Subcutaneous adipose tissue (tissue), 4 donors: ENCODE measurements around the gene CPA3. TPM values are rescaled to one million over a fixed set of nuclear protein-coding genes. Genes with fewer than 3 reads are reported as not detected.

Source experiments
- total RNA-seq, 4 donors: library from RNA; depleted of rRNA; stranded (reverse); fragments of >200 nt; gene quantifications; one replicate each; pipeline ENCODE4 v1.1.0, GENCODE V29; 2016
- TF ChIP-seq, protein P1 (sequence below): fragments of 450-650 bp; IDR thresholded peaks from one replicate; pipeline ENCODE4 v1.5.1; 2016; ENCODE audit warnings: low read depth, mild to moderate bottlenecking, control low read depth, antibody characterized with exemption, moderate library complexity

Gene CPA3
- total RNA-seq, 4 donors from 2014 or later: 1.9 to 36.4 (median 15.4) TPM

DNA sequence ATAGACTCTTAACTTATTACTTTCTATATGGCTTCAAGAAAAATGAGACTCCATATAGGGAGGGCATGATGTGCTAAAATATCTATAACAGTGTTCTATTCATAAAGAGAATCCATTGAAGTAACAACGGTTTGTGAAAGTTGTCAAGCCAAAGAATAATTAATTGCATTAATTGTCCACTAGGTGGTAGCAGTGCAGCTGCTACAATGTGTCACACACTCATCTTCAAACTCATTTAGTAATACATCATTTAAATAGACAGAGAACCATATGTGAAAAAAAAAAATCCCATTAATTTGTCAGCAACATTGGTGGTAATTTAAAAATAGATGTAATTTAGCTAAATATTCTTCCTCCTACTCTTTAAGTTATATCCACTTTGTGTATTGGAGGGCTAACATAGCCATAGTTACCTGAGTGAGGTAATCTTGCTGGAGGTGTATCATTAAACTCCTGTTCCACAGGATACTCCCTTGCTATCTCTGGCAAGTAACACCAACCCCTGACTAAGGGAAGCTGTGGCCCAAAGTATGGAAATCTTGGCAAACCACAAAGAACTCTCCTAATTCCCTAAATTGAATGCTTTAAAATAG is 3.7 kb upstream of the CPA3 start:
- TF ChIP-seq, protein P1, sequence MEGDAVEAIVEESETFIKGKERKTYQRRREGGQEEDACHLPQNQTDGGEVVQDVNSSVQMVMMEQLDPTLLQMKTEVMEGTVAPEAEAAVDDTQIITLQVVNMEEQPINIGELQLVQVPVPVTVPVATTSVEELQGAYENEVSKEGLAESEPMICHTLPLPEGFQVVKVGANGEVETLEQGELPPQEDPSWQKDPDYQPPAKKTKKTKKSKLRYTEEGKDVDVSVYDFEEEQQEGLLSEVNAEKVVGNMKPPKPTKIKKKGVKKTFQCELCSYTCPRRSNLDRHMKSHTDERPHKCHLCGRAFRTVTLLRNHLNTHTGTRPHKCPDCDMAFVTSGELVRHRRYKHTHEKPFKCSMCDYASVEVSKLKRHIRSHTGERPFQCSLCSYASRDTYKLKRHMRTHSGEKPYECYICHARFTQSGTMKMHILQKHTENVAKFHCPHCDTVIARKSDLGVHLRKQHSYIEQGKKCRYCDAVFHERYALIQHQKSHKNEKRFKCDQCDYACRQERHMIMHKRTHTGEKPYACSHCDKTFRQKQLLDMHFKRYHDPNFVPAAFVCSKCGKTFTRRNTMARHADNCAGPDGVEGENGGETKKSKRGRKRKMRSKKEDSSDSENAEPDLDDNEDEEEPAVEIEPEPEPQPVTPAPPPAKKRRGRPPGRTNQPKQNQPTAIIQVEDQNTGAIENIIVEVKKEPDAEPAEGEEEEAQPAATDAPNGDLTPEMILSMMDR: no peak

DNA sequence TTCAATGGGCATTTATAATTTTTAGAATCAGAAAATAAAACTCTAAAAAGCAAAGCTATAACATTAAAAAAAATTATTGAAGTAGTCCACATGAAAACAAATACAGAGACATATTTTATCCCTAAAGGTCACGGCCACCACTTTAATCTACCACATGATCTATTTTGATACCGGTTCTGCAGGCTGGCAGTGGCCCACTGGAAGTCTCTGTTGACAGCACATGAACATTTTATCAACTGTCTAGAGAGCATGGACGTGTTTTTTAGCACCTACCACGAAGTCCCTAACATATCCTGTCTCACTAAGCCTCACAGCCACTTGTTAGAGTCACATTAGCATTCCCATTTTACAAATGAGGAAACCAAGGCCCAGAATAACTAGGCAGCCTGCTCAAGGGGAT is 1.8 kb upstream of the CPA3 start:
- TF ChIP-seq, protein P1: no peak

DNA sequence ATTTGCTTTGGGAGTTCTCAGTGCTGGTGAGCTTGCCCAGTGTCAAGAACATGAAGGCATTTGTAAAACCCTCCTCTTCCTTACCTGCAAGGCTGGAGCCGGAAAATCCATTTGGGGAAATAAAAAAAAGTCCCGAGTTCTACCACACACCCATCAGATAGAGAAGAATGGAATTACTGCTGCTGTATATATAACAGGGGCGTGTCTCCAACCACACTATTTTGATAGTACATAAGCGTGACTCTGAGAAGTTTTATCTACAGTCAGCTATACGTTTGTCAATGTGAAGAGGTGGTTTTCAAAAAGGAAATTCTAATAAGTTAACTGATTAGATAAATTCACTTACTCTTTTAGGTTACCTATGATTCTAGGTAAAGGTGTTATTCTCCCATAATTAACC is 1.3 kb upstream of the CPA3 start:
- TF ChIP-seq, protein P1: no peak

DNA sequence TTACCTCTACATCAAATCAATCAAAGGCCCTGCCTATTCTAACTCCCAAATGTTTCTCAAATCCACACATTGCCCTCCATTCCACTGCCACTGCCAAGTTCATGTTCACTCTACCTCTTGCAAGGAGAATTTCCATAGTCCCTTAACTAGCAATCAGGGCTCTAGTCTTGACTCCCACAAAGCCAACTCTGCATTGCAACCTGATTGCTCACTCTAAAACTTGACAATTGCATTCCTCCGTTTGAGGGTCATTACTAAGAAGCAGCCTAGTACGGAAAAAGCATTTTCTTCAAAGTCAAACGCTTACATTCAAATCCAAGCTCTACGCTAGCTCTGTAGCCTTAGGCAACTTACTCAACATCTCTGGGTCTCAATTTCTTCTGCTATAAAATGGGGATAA is 1.2 kb downstream of the CPA3 start:
- TF ChIP-seq, protein P1: no peak

DNA sequence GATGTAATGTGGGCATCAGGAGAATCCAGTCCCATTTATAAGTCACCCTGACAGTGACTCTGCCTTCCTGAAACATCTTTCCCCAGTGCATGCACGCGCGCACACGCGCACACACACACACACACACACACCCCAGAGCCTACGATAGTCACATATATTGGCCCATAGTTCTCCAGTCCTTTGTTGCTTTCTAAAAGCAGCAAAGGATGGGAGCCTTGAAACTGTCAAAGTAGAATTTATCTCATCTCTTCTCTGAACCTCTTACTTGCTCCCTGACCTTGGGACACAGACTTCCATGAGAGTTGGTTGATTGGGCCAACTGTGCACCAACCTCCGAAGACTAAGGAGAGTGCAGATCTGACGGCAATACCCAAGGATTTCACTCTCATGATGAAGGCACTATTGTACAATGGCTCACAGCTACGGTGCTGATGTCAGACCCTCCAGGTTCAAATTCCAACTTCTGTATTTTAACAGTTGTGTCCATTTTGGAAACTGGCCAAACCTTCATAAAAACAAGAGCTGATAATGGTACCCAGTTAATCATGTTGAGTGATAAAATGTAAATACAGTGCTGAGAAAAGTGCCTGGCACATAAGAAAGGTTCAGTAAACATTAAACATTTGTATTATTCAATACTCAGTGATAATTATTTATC is 8.3 kb downstream of the CPA3 start:
- TF ChIP-seq, protein P1: no peak

DNA sequence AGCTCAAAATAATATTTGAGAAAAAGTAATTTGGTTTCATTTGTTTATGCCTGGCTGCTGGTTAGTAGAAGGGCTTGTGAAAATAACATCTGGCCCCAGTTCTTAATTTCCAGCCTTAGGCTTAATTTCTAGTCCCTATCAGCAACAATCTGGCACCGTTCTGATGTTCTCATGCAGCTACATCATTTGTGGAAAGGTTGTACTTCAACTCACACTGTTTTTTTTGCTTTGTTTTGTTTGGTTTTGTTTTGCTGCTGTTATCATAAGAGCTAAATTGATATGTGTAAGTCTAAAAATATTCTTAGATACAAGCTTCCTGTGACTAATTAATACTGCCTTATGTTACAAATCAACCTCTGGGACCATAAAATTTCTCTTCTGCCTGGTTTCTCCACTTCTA is 8.9 kb downstream of the CPA3 start:
- TF ChIP-seq, protein P1: no peak

DNA sequence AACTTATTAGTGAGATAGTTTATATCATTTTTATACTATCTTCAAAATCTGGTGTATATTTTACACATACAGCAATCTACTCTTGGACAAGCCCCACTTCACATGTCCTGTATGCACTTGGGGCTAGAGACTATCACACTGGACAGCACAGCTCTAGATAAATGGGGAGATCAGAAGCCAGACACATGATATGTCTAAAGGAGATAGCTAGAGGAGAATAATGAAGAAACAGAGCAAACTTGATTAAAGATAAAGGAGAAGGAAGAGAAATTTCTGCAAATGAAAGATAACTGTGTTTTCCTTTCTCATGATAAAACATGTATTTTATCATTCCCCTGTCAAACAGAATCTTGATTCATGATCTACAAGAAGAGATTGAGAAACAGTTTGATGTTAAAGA is 13.0 kb downstream of the CPA3 start:
- TF ChIP-seq, protein P1: no peak
